Heart left ventricle (tissue), 13 donors: ENCODE data around the gene NMNAT3.

Experiments used
- CTCF ChIP-seq, 12 donors: fragments of 200-600 bp; sonication (generic) in 4 of 12; IDR thresholded peaks; one replicate each; pipeline versions ENCODE4 v1.5.0 to v1.8.0; 2018 to 2022; ENCODE audit warnings: antibody characterized with exemption in 12 of 12, mild to moderate bottlenecking in 5 of 12
- POLR2A ChIP-seq, 2 donors: fragments of 450-650 bp; IDR thresholded peaks; one replicate each; pipeline ENCODE4 v1.6.1; 2017; ENCODE audit warnings: antibody characterized with exemption in 2 of 2, mild to moderate bottlenecking in 2 of 2, moderate library complexity in 2 of 2
- donor health status: ischemic (EF 13 %, LVEDD 7.1; RV severe dilation, severe dysfunction).
- donor health status: DM: no; HTN: yes; CAD: no.
- donor health status: DM: no; HTN: no; CAD: no.
- donor health status: ischemic (EF 25% LVEDD 6.9; RV normal size, moderate dysfunction).
- donor health status: ischemic (EF 25% LVEDD 5.7; RV mildly dilated, moderate dysfunction).
- donor health status: ischemic (EF 35%, LVEDD 5.7; RV mildly dilated, moderate dysfunction).
- donor health status: nonischemic (EF 11% LVEDD 7.7; RV severe dilation, severe dysfunction).
- donor health status: DM: yes; HTN: yes; CAD: no.
- donor health status: PGD.
- donor health status: ischemic (EF 29% LVEDD 5.4; RV normal size, mild dysfunction).
- donor health status: nonischemic (EF 23%, LVEDD 6.1; RV moderate dilation, normal function).

GRCh38 chr3:139577909-139578308, 99.9 kb downstream of the NMNAT3 start:
- no peak for TF ChIP-seq POLR2A (IDR thresholded peaks at IDR 0.05)
- no peak for TF ChIP-seq CTCF (IDR thresholded peaks at IDR 0.05)
